Endothelial cell of umbilical vein (primary cell): ENCODE measurements around the gene PAX5. TPM values are rescaled to one million over a fixed set of nuclear protein-coding genes. Genes with fewer than 3 reads are reported as not detected.

Experiments used
- BruUV-seq: library from RNA; stranded (reverse); fragments of 400-500 nt; replicated peaks from 2 replicates; lab custom pipeline; 2021; lab: Mats Ljungman, UMichigan
- CTCF ChIA-PET: fragments of 300-600, 350-600 bp; sonication (Branson Sonifier 250); formaldehyde crosslinking; loops from one replicate; lab custom pipeline; 2021; ENCODE audit warnings: antibody characterized with exemption, inconsistent platforms; lab: Charles Lee
- POLR2A ChIA-PET: fragments of 300-600, 350-600 bp; sonication (Branson Sonifier 250); formaldehyde crosslinking; loops from one replicate; lab custom pipeline; 2021; ENCODE audit warnings: antibody characterized with exemption, inconsistent platforms; lab: Charles Lee
- DNase-seq: peaks from one replicate; pipeline ENCODE4 v3.0.0-alpha.2; 2011; ENCODE audit warnings: low read depth, low spot score
- FAIRE-seq: peaks from 2 replicates; lab custom pipeline; 2011; peaks lifted over from hg19 to GRCh38; lab: Jason Lieb, UNC
- H2AFZ ChIP-seq: 2 replicates; pipeline ENCODE4 v1.6.0; 2012; ENCODE audit warnings: low read depth, low read length, control low read depth, inconsistent platforms
- H3K27ac ChIP-seq: 2 replicates; pipeline ENCODE4 v1.5.1; 2011; ENCODE audit warnings: low read depth, mild to moderate bottlenecking, control low read depth, low read length, moderate library complexity; ENCODE audit not compliant: insufficient read depth
- H3K27me3 ChIP-seq, 2 experiments: 2 replicates each; pipeline versions ENCODE4 v1.6.0 to v1.6.1; 2011; ENCODE audit warnings: low read length in 2 of 2, mixed read lengths in 1 of 2; ENCODE audit not compliant: control insufficient read depth in 2 of 2, insufficient read depth in 2 of 2
- H3K36me3 ChIP-seq, 2 experiments: 2 replicates in 1 of 2; 3 replicates in 1 of 2; pipeline ENCODE4 v1.5.1; 2011; ENCODE audit warnings: low read length in 2 of 2, mild to moderate bottlenecking in 1 of 2, moderate library complexity in 1 of 2; ENCODE audit not compliant: control insufficient read depth in 2 of 2, insufficient read depth in 2 of 2; ENCODE audit errors: extremely low read depth in 1 of 2
- H3K4me1 ChIP-seq: 3 replicates; pipeline ENCODE4 v1.5.1; 2011; ENCODE audit warnings: mild to moderate bottlenecking, low read length; ENCODE audit not compliant: control insufficient read depth, insufficient read depth; ENCODE audit errors: extremely low read depth
- H3K4me2 ChIP-seq: 2 replicates; pipeline ENCODE4 v1.6.1; 2011; ENCODE audit warnings: low read length, control low read depth, mixed read lengths; ENCODE audit not compliant: insufficient read depth
- H3K4me3 ChIP-seq, 3 experiments: fragments of 200-600 bp in 1 of 3; sonication (generic), shearing (Covaris generic) in 1 of 3; replicated peaks in 1 of 3; 2 replicates each; pipeline ENCODE4 v1.5.1; 2011 to 2016; ENCODE audit warnings: control low read depth in 3 of 3, low read length in 3 of 3, mild to moderate bottlenecking in 2 of 3, inconsistent platforms in 1 of 3, low read depth in 1 of 3, moderate library complexity in 1 of 3; ENCODE audit not compliant: insufficient read depth in 1 of 3
- H3K79me2 ChIP-seq: 2 replicates; pipeline ENCODE4 v1.6.0; 2012; ENCODE audit warnings: low read length, inconsistent platforms; ENCODE audit not compliant: control insufficient read depth, insufficient read depth
- H3K9ac ChIP-seq: replicated peaks from 2 replicates; pipeline ENCODE3; 2011; ENCODE audit warnings: low read length, control low read depth; ENCODE audit not compliant: insufficient read depth; ENCODE audit errors: extremely low read depth
- H3K9me1 ChIP-seq: replicated peaks from 3 replicates; pipeline ENCODE4 v1.6.0; 2011; ENCODE audit warnings: mild to moderate bottlenecking, low read length; ENCODE audit not compliant: control insufficient read depth, insufficient read depth; ENCODE audit errors: extremely low read depth
- H3K9me3 ChIP-seq: replicated peaks from 2 replicates; pipeline ENCODE4 v1.5.1; 2012; ENCODE audit warnings: low read length, inconsistent platforms; ENCODE audit not compliant: control insufficient read depth, insufficient read depth
- H4K20me1 ChIP-seq: replicated peaks from 2 replicates; pipeline ENCODE3; 2011; ENCODE audit warnings: mild to moderate bottlenecking, low read length; ENCODE audit not compliant: control insufficient read depth, insufficient read depth; ENCODE audit errors: extremely low read depth
- EZH2 ChIP-seq: IDR thresholded peaks from 2 replicates; pipeline ENCODE4 v1.6.1; 2012; ENCODE audit warnings: borderline replicate concordance, low read depth, mild to moderate bottlenecking, moderate library complexity, low read length, inconsistent platforms; ENCODE audit not compliant: severe bottlenecking
- FOS ChIP-seq: IDR thresholded peaks from 2 replicates; pipeline ENCODE4 v1.6.1; 2011; ENCODE audit warnings: mild to moderate bottlenecking, low read length, moderate library complexity, borderline replicate concordance; ENCODE audit not compliant: insufficient read depth
- GATA2 ChIP-seq: IDR thresholded peaks from 2 replicates; pipeline ENCODE4 v1.7.0; 2011; ENCODE audit warnings: low read depth, mild to moderate bottlenecking, moderate library complexity, mixed read lengths, low read length; ENCODE audit not compliant: insufficient read length, insufficient read depth
- JUN ChIP-seq: IDR thresholded peaks from 2 replicates; pipeline ENCODE4 v1.6.1; 2011; ENCODE audit warnings: borderline replicate concordance, low read depth; ENCODE audit not compliant: insufficient read length, insufficient read depth
- MYC ChIP-seq: IDR thresholded peaks from one replicate; pipeline ENCODE4 v1.6.1; 2011; ENCODE audit warnings: mild to moderate bottlenecking, low read depth, low read length
- POLR2A ChIP-seq: IDR thresholded peaks from 2 replicates; pipeline ENCODE4 v1.6.1; 2012; ENCODE audit warnings: low read depth, mild to moderate bottlenecking, control low read depth, low read length
- POLR2AphosphoS5 ChIP-seq: IDR thresholded peaks from 2 replicates; pipeline ENCODE4 v1.6.1; 2012; ENCODE audit warnings: low read depth, mild to moderate bottlenecking, control low read depth, low read length, moderate library complexity; ENCODE audit not compliant: insufficient read depth
- dilution Hi-C: fragments of 300-500 bp; cut with MboI; formaldehyde crosslinking; loops from one replicate; pipeline ENCODE4 v1.15.0; 2019; ENCODE audit warnings: low sequenced_read_pairs; ENCODE audit not compliant: extremely low pct_ligation_motif_present
- intact Hi-C: fragments of 100-400 bp; cut with micrococcal nuclease; formaldehyde crosslinking; loops from one replicate; pipeline ENCODE4 v1.10.0; 2022
- polyA plus RNA-seq, 4 experiments: library from polyadenylated mRNA; depleted of rRNA in 3 of 4; stranded (reverse) in 3 of 4; unstranded in 1 of 4; fragments of >200 nt; gene quantifications; 2 replicates each; pipeline versions ENCODE4 v1.2.1 to v1.2.3, GENCODE V29; 2011 to 2012; ENCODE audit warnings: missing spikeins in 1 of 4
- total RNA-seq: library from RNA; stranded (reverse); gene quantifications from 2 replicates; pipeline ENCODE4 v1.2.3, GENCODE V29; 2021
- TF ChIP-seq, protein P1 (sequence below): IDR thresholded peaks from 2 replicates; pipeline ENCODE4 v1.6.1; 2011; ENCODE audit not compliant: insufficient read depth, insufficient read length
- TF ChIP-seq, protein P2 (sequence below), 2 donors: IDR thresholded peaks; 1 replicate in 1 of 2; 2 replicates in 1 of 2; pipeline ENCODE4 v1.5.1; 2011; ENCODE audit warnings: low read length in 2 of 2, mild to moderate bottlenecking in 2 of 2, moderate library complexity in 2 of 2, control low read depth in 1 of 2, inconsistent platforms in 1 of 2, low read depth in 1 of 2; ENCODE audit not compliant: insufficient read depth in 1 of 2; ENCODE audit errors: extremely low read depth in 1 of 2

PAX5 gene
- total and polyA plus RNA-seq, 2 donors (not counting 3 experiments of a cell fraction or from before 2014, with no cell fraction given), result not detected

GRCh38 chr9:36872641-36873040 lies 161.4 kb downstream of the PAX5 start:
- peaks cover 6 to 17% of the 10 kb centered on the region in 2 experiments for H3K27me3 ChIP-seq
- no peak for TF ChIP-seq JUN
- no peak for TF ChIP-seq EZH2
- TF ChIP-seq, protein P1, sequence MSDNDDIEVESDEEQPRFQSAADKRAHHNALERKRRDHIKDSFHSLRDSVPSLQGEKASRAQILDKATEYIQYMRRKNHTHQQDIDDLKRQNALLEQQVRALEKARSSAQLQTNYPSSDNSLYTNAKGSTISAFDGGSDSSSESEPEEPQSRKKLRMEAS, result no peak
- no peak for TF ChIP-seq MYC
- TF ChIP-seq GATA2, result no peak
- no peak for TF ChIP-seq FOS
- TF ChIP-seq, protein P2, sequence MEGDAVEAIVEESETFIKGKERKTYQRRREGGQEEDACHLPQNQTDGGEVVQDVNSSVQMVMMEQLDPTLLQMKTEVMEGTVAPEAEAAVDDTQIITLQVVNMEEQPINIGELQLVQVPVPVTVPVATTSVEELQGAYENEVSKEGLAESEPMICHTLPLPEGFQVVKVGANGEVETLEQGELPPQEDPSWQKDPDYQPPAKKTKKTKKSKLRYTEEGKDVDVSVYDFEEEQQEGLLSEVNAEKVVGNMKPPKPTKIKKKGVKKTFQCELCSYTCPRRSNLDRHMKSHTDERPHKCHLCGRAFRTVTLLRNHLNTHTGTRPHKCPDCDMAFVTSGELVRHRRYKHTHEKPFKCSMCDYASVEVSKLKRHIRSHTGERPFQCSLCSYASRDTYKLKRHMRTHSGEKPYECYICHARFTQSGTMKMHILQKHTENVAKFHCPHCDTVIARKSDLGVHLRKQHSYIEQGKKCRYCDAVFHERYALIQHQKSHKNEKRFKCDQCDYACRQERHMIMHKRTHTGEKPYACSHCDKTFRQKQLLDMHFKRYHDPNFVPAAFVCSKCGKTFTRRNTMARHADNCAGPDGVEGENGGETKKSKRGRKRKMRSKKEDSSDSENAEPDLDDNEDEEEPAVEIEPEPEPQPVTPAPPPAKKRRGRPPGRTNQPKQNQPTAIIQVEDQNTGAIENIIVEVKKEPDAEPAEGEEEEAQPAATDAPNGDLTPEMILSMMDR (IDR thresholded peaks at IDR 0.05; ENCODE audit: extremely low read depth in 1 of 2, insufficient read depth in 1 of 2, low read depth in 1 of 2, low read length in 2 of 2), result no peak
- TF ChIP-seq POLR2A, result no peak
- no peak for TF ChIP-seq POLR2AphosphoS5
- H3K9me1 ChIP-seq, result no peaks in the 10 kb centered on the region
- no peak overlapping the region for H3K27ac ChIP-seq
- CTCF ChIA-PET, result interaction anchor here (0.5 to 6.4 kb wide), 47 partner anchors 10 to 591 kb away, joined by 3 to 81 read pairs (median 4); no protein-coding TSS in a partner anchor
- no peaks in the 10 kb centered on the region for H3K4me1 ChIP-seq
- H2AFZ ChIP-seq, result no peak overlapping the region
- BruUV-seq, result no TSS peak
- H3K9me3 ChIP-seq, result no peaks in the 10 kb centered on the region
- POLR2A ChIA-PET, result no interaction called here
- no peak for FAIRE-seq
- intact Hi-C loops, result loop anchor here (1.0 to 5.0 kb wide), 3 partner anchors 119 to 460 kb away; no protein-coding TSS in a partner anchor
- H3K4me2 ChIP-seq, result no peak overlapping the region
- no peaks in the 10 kb centered on the region for H3K79me2 ChIP-seq
- no peak overlapping the region for H3K9ac ChIP-seq
- no peaks in the 10 kb centered on the region for H4K20me1 ChIP-seq
- DNase-seq, result no peak
- H3K4me3 ChIP-seq, result no peak overlapping the region
- H3K36me3 ChIP-seq, result no peaks in the 10 kb centered on the region
- dilution Hi-C loops, result no loop called here
